DOHH2 (cell line): ENCODE measurements around the gene NEURL1B.

Experiments used
- H3F3A ChIP-seq: fragments of 200-600 bp; sonication (generic), shearing (Covaris generic); 2 replicates; pipeline ENCODE4 v1.6.0; 2016; ENCODE audit warnings: antibody characterized with exemption, mild to moderate bottlenecking; ENCODE audit not compliant: control insufficient read depth, insufficient read depth
- H3K27ac ChIP-seq: fragments of 200-600 bp; sonication (generic); 2 replicates; pipeline ENCODE4 v1.5.1; 2014; ENCODE audit warnings: low read depth, mild to moderate bottlenecking, low read length, moderate library complexity
- H3K27me3 ChIP-seq: fragments of 200-600 bp; sonication (generic); 2 replicates; pipeline ENCODE4 v1.6.1; 2014; ENCODE audit warnings: mild to moderate bottlenecking, low read length, mixed read lengths; ENCODE audit not compliant: control insufficient read depth
- H3K36me3 ChIP-seq: fragments of 200-600 bp; sonication (generic); 2 replicates; pipeline ENCODE4 v1.6.1; 2014; ENCODE audit warnings: mild to moderate bottlenecking, low read length, moderate library complexity, mixed read lengths; ENCODE audit not compliant: control insufficient read depth
- H3K4me1 ChIP-seq: fragments of 200-600 bp; sonication (generic); 2 replicates; pipeline ENCODE4 v1.6.1; 2014; ENCODE audit warnings: mild to moderate bottlenecking, low read length, mixed read lengths; ENCODE audit not compliant: control insufficient read depth
- H3K4me2 ChIP-seq: fragments of 200-600 bp; sonication (generic); 2 replicates; pipeline ENCODE4 v1.6.0; 2014; ENCODE audit warnings: mild to moderate bottlenecking, low read length, moderate library complexity
- H3K4me3 ChIP-seq: fragments of 200-600 bp; sonication (generic); 2 replicates; pipeline ENCODE4 v1.5.1; 2014; ENCODE audit warnings: mild to moderate bottlenecking, low read length, mixed read lengths
- H3K79me2 ChIP-seq: fragments of 200-600 bp; sonication (generic); 2 replicates; pipeline ENCODE4 v1.6.1; 2014; ENCODE audit warnings: mild to moderate bottlenecking, low read length, mixed read lengths; ENCODE audit not compliant: control insufficient read depth
- H3K9me2 ChIP-seq: fragments of 200-600 bp; sonication (generic); replicated peaks from 2 replicates; pipeline ENCODE4 v1.6.1; 2014; ENCODE audit warnings: mild to moderate bottlenecking, low read length, mixed read lengths; ENCODE audit not compliant: control insufficient read depth
- H3K9me3 ChIP-seq: fragments of 200-600 bp; sonication (generic); 2 replicates; pipeline ENCODE4 v1.6.1; 2014; ENCODE audit warnings: antibody characterized with exemption, low read length, mixed read lengths; ENCODE audit not compliant: control insufficient read depth, insufficient read depth
- H4K20me1 ChIP-seq: fragments of 200-600 bp; sonication (generic); 2 replicates; pipeline ENCODE4 v1.6.0; 2014; ENCODE audit warnings: low read depth, mild to moderate bottlenecking, antibody characterized with exemption, low read length, moderate library complexity; ENCODE audit not compliant: control insufficient read depth, insufficient read depth
- CTCF ChIP-seq: fragments of 200-600 bp; sonication (generic); IDR thresholded peaks from one replicate; pipeline ENCODE4 v1.5.1; 2014; ENCODE audit warnings: antibody characterized with exemption, mild to moderate bottlenecking, low read depth, low read length; ENCODE audit not compliant: poor library complexity, severe bottlenecking
- EZH2phosphoT487 ChIP-seq: fragments of 200-600 bp; sonication (generic); IDR thresholded peaks from 2 replicates; pipeline ENCODE4 v1.6.1; 2017; ENCODE audit warnings: borderline replicate concordance, mild to moderate bottlenecking, antibody characterized with exemption, low read length, moderate library complexity, mixed read lengths

Gene NEURL1B

GRCh38 chr5:172697123-172698121, 56.4 kb downstream of the NEURL1B start:
- TF ChIP-seq CTCF: peak; percentile 91
- TF ChIP-seq EZH2phosphoT487: no peak
- Histone ChIP-seq H3K27ac (no peak overlapping the region), H3K4me1 (peaks cover 14% of the 10 kb centered on the region)

GRCh38 chr5:172699423-172699822, 58.4 kb downstream of the NEURL1B start:
- no peaks in the 10 kb centered on the region for H3K9me3 ChIP-seq
- H3K27ac ChIP-seq: no peak overlapping the region

More at GRCh38 chr5:172697123-172698121, 56.4 kb downstream of the NEURL1B start:
- Histone ChIP-seq H3K4me2 (peak overlapping the region; percentile 76), H3F3A (no peaks in the 10 kb centered on the region), H3K9me2 (no peaks in the 10 kb centered on the region), H3K4me3 (peak overlapping the region; percentile 66), H3K79me2 (no peaks in the 10 kb centered on the region), H3K36me3 (no peaks in the 10 kb centered on the region), H3K27me3 (peaks cover 13% of the 10 kb centered on the region), H3K9me3 (no peaks in the 10 kb centered on the region), H4K20me1 (no peaks in the 10 kb centered on the region)

DNA sequence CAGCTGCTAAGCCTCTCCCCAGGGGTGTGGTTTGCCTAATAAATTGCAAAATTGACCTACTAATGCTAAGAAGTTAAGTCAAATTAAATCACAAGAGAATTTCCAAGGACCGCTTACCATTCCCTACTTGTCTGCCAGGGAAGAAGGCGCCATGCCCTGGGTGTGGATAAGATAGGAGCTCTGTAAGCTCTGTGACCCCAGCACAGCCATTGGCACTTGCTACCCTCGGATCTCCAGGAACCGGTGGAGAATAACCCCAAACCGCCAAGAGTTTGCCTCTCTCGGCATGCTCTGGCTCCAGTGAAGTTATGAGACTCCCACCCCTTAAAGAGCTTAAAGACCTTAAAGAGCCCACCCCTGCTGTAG, 58.9 kb downstream of the NEURL1B start:
- no peak overlapping the region for H3K4me2 ChIP-seq
- no peaks in the 10 kb centered on the region for H3K9me3 ChIP-seq

More at GRCh38 chr5:172699423-172699822, 58.4 kb downstream of the NEURL1B start:
- H3K36me3 ChIP-seq: no peaks in the 10 kb centered on the region
- peaks cover 15% of the 10 kb centered on the region for H3K27me3 ChIP-seq
- no peaks in the 10 kb centered on the region for H3K79me2 ChIP-seq
- peaks cover 14% of the 10 kb centered on the region for H3K4me1 ChIP-seq
- no peak overlapping the region for H3K4me3 ChIP-seq
- TF ChIP-seq EZH2phosphoT487 (no peak), CTCF (no peak)
- H4K20me1 ChIP-seq: no peaks in the 10 kb centered on the region
- no peak overlapping the region for H3K4me2 ChIP-seq
- H3K9me2 ChIP-seq: no peaks in the 10 kb centered on the region
- H3F3A ChIP-seq: no peaks in the 10 kb centered on the region

More for the DNA sequence above, 58.9 kb downstream of the NEURL1B start:
- Histone ChIP-seq H4K20me1 (no peaks in the 10 kb centered on the region), H3K4me3 (no peak overlapping the region), H3K27ac (no peak overlapping the region), H3K9me2 (no peaks in the 10 kb centered on the region), H3K79me2 (no peaks in the 10 kb centered on the region), H3F3A (no peaks in the 10 kb centered on the region), H3K27me3 (peaks cover 17% of the 10 kb centered on the region), H3K36me3 (no peaks in the 10 kb centered on the region), H3K4me1 (peaks cover 14% of the 10 kb centered on the region)
- TF ChIP-seq CTCF: no peak
- no peak for TF ChIP-seq EZH2phosphoT487
